K562 (cell line): ENCODE measurements around the gene DAPK1. TPM values are rescaled to one million over a fixed set of nuclear protein-coding genes. Genes with fewer than 3 reads are reported as not detected.
A peak's percentile ranks its signal among the peaks of the same experiment; 100 is the strongest.

Experiments used
- ARID4B ChIP-seq: sonication (generic); formaldehyde crosslinking; IDR thresholded peaks from 2 replicates; pipeline ENCODE4 v1.8.0; 2022; ENCODE audit warnings: mild to moderate bottlenecking, missing genetic modification reagents
- EP400 ChIP-seq: fragments of 450-650 bp; IDR thresholded peaks from 2 replicates; pipeline ENCODE4 v1.6.1; 2017; ENCODE audit warnings: antibody characterized with exemption, mild to moderate bottlenecking, moderate library complexity
- FOXO4 ChIP-seq: fragments of 450-650 bp; formaldehyde crosslinking; IDR thresholded peaks from 2 replicates; pipeline ENCODE4 v1.4.0; 2020; ENCODE audit warnings: mild to moderate bottlenecking, moderate library complexity
- FOXP1 ChIP-seq: sonication (generic); formaldehyde crosslinking; IDR thresholded peaks from 2 replicates; pipeline ENCODE4 v1.8.0; 2022; ENCODE audit warnings: mild to moderate bottlenecking, missing genetic modification reagents
- GMEB1 ChIP-seq: fragments of 250-450 bp; sonication (Bioruptor Pico); IDR thresholded peaks from 2 replicates; pipeline ENCODE4 v1.4.0; 2020; ENCODE audit warnings: mild to moderate bottlenecking
- HDAC2 ChIP-seq: fragments of 450-650 bp; IDR thresholded peaks from 2 replicates; pipeline ENCODE4 v1.6.1; 2016; ENCODE audit warnings: mild to moderate bottlenecking
- KDM5B ChIP-seq: fragments of 200-600 bp; sonication (generic); IDR thresholded peaks from 2 replicates; pipeline ENCODE4 v1.6.1; 2012; ENCODE audit warnings: low read depth, mild to moderate bottlenecking, moderate library complexity, low read length, control low read depth, inconsistent platforms; ENCODE audit not compliant: insufficient replicate concordance
- MCM3 ChIP-seq: fragments of 450-650 bp; IDR thresholded peaks from 2 replicates; pipeline ENCODE4 v1.6.1; 2016
- MYC ChIP-seq, 2 experiments: fragments of 250-450 bp in 1 of 2; sonication (Bioruptor Pico) in 1 of 2; IDR thresholded peaks; 2 replicates each; pipeline versions ENCODE4 v1.5.1 to v1.6.1; 2012 to 2021; ENCODE audit warnings: low read depth in 2 of 2, borderline replicate concordance in 1 of 2, improper control_type of control experiment in 1 of 2, low read length in 1 of 2, mild to moderate bottlenecking in 1 of 2, moderate library complexity in 1 of 2
- NBN ChIP-seq: fragments of 450-650 bp; IDR thresholded peaks from 2 replicates; pipeline ENCODE4 v1.6.1; 2016; ENCODE audit warnings: low read depth, mild to moderate bottlenecking
- PCBP1 ChIP-seq: fragments of 200-400 bp; formaldehyde crosslinking; IDR thresholded peaks from 2 replicates; pipeline ENCODE4 v1.6.1; 2018; ENCODE audit warnings: mild to moderate bottlenecking, low read depth, low read length; ENCODE audit not compliant: poor library complexity, severe bottlenecking
- PYGO2 ChIP-seq: fragments of 450-650 bp; IDR thresholded peaks from 2 replicates; pipeline ENCODE4 v1.6.1; 2016; ENCODE audit warnings: mild to moderate bottlenecking, missing genetic modification characterization, moderate library complexity, missing compliant biosample characterization
- RAD51 ChIP-seq: fragments of 450-650 bp; IDR thresholded peaks from 2 replicates; pipeline ENCODE4 v1.7.1; 2016; ENCODE audit warnings: low read depth, mild to moderate bottlenecking, borderline replicate concordance
- RBM34 ChIP-seq: fragments of 200-400 bp; formaldehyde crosslinking; IDR thresholded peaks from 2 replicates; pipeline ENCODE4 v1.6.1; 2018; ENCODE audit warnings: low read length, borderline replicate concordance; ENCODE audit not compliant: insufficient read depth
- SMARCE1 ChIP-seq: fragments of 450-650 bp; IDR thresholded peaks from 2 replicates; pipeline ENCODE4 v1.7.1; 2016; ENCODE audit warnings: mild to moderate bottlenecking
- SREBF1 ChIP-seq: fragments of 150-350 bp; IDR thresholded peaks from 2 replicates; pipeline ENCODE4 v1.6.1; 2014; ENCODE audit warnings: antibody characterized with exemption, low read depth, low read length, borderline replicate concordance
- WHSC1 ChIP-seq: IDR thresholded peaks from one replicate; pipeline ENCODE4 v1.6.1; 2012; ENCODE audit warnings: low read length, control low read depth, inconsistent platforms
- ZFP1 ChIP-seq: fragments of 450-650 bp; formaldehyde crosslinking; IDR thresholded peaks from 2 replicates; pipeline ENCODE4 v1.4.0; 2020; ENCODE audit warnings: mild to moderate bottlenecking, mixed read lengths
- ZNF174 ChIP-seq: fragments of 250-450 bp; sonication (Bioruptor Pico); IDR thresholded peaks from 2 replicates; pipeline ENCODE4 v1.4.0; 2020; ENCODE audit warnings: mild to moderate bottlenecking
- ZNF431 ChIP-seq: sonication (generic); formaldehyde crosslinking; IDR thresholded peaks from 2 replicates; pipeline ENCODE4 v1.8.0; 2022; ENCODE audit warnings: mild to moderate bottlenecking, missing genetic modification reagents
- polyA plus RNA-seq, 8 experiments: library from polyadenylated mRNA; depleted of rRNA in 4 of 8; stranded (reverse) in 5 of 8; unstranded in 3 of 8; fragments of >200 nt; fragmentation: Nextera tagmentation in 2 of 8; fragmentation: Illumina TruSeq in 1 of 8; extraction: Ambion mirVana in 2 of 8; extraction: Trizol in 1 of 8; gene quantifications; 2 replicates each; pipeline versions ENCODE4 v1.2.1 to v1.2.3, GENCODE V29; 2011 to 2014; ENCODE audit warnings: inconsistent platforms in 1 of 8, missing spikeins in 1 of 8
- total RNA-seq, 7 experiments: library from RNA; depleted of rRNA in 6 of 7; stranded (reverse); fragments of >200 nt in 6 of 7; fragmentation: Illumina TruSeq in 2 of 7; extraction: Trizol in 2 of 7; gene quantifications; 2 replicates each; pipeline versions ENCODE4 v1.2.1 to v1.2.3, GENCODE V29; 2011 to 2021; ENCODE audit warnings: low replicate concordance in 1 of 7

DAPK1 gene
- total and polyA plus RNA-seq, 9 of the 15 experiments (the other 6 are each of a cell fraction or from before 2014, with no cell fraction given), result 1.7 to 26.4 (median 15.8) TPM

- no peak for TF ChIP-seq FOXO4 (CRISPR knock-in tag)
- no peak for TF ChIP-seq NBN
- TF ChIP-seq PCBP1, result no peak
- no peak for TF ChIP-seq MYC (IDR thresholded peaks at IDR 0.05; ENCODE audit: low read depth, low read length)
- no peak for TF ChIP-seq MYC (CRISPR knock-in tag; IDR thresholded peaks at IDR 0.05; ENCODE audit: borderline replicate concordance, low read depth)
- TF ChIP-seq KDM5B, result peak; percentile 23
- TF ChIP-seq MCM3, result no peak
- TF ChIP-seq HDAC2, result no peak
- no peak for TF ChIP-seq GMEB1
- TF ChIP-seq ZNF174 (CRISPR knock-in tag), result no peak
- no peak for TF ChIP-seq PYGO2 (tag)
- 0 out of 2 replicates have a peak, but pooled peaks have one; percentile 33 for TF ChIP-seq ZNF431 (CRISPR knock-in tag)
- TF ChIP-seq RAD51, result no peak
- no peak for TF ChIP-seq RBM34
- TF ChIP-seq FOXP1, result peak; percentile 49; the same call in 1 of the 2 replicates
- TF ChIP-seq ZFP1, result no peak
- TF ChIP-seq WHSC1, result no peak
- TF ChIP-seq SMARCE1, result no peak
- TF ChIP-seq ARID4B, result no peak
- TF ChIP-seq SREBF1, result no peak
- peak; percentile 32; the same call in 1 of the 2 replicates for TF ChIP-seq EP400
Measured at GRCh38 chr9:87498046-87498810, 561 bp downstream of the DAPK1 start (continued).
